ENCODE data around the gene CCDC174.

DNA sequence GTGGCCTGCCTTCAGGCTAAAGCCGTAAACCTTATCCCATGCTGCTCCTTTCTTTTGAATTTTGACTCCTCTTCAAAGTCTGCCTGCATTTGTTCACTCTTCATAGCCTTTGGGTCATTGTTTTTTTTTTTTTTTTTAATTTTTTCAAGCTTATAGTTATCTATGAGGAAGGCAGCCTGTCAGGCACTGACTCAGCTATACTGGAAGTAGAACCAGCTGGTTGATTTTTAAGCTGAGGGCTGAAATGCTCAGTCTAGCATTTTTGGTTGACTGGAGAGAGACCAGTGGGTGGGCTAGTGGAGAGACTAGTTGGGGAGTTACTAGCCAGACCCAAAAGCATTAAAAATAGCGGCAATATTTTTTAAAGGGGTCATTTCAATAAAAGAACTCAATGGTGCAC, 67.4 kb downstream of the CCDC174 start:
- no peak for TF ChIP-seq CTBP1 (IDR thresholded peaks at IDR 0.05; ENCODE audit: borderline replicate concordance)
- no peak for TF ChIP-seq HDGF (IDR thresholded peaks at IDR 0.05; ENCODE audit: borderline replicate concordance)
